Kidney capillary endothelial cell (primary cell): ENCODE data around the gene PLEKHG4.

Source experiments
- DNase-seq: peaks from one replicate; pipeline ENCODE4 v3.0.0-alpha.2; 2018; ENCODE audit warnings: low spot score

The PLEKHG4 gene

GRCh38 chr16:67336648-67337047 lies 57.3 kb downstream of the PLEKHG4 start:
- DNase-seq = no peak
